ENCODE data around the gene ETS2. TPM values are rescaled to one million over a fixed set of nuclear protein-coding genes. Genes with fewer than 3 reads are reported as not detected.
"Not testable (repeated sequence)": the region's sequence is repeated elsewhere in the genome, so short reads cannot be mapped to it uniquely, and the experiment has no call there.

Gene ETS2
- total RNA-seq, 4 donors from 2014 or later, result 154 to 644 (median 289) TPM

GRCh38 chr21:38842079-38842478, 36.4 kb downstream of the ETS2 start:
- intact Hi-C loops (cut with DNase I; ENCODE audit: low total_unique reads), result loop anchor here (10.0 kb wide), 1 partner anchor 53 kb away; no protein-coding TSS in a partner anchor
- WGBS, 2 donors, result 69 to 73% methylated on average over 4 of the region's 4 CpGs
- DNase-seq (ENCODE audit: low spot score in 2 of 2), result peak in 1 of 2 donors; percentile 11
- no peak for TF ChIP-seq CTCF (IDR thresholded peaks at IDR 0.05)
- no peak for TF ChIP-seq POLR2A (IDR thresholded peaks at IDR 0.05)
- no peak overlapping the region for H3K4me3 ChIP-seq (ENCODE audit: low read depth, poor library complexity, severe bottlenecking)

GRCh38 chr21:38843379-38843778, 37.6 kb downstream of the ETS2 start:
- WGBS, 2 donors, result 93% methylated on average over 5 of the region's 5 CpGs
- no peak overlapping the region for H3K4me3 ChIP-seq (ENCODE audit: low read depth, poor library complexity, severe bottlenecking)
- intact Hi-C loops (cut with DNase I; ENCODE audit: low total_unique reads), result loop anchor here (10.0 kb wide), 1 partner anchor 51 kb away; no protein-coding TSS in a partner anchor
- TF ChIP-seq CTCF (IDR thresholded peaks at IDR 0.05) (no peak), POLR2A (IDR thresholded peaks at IDR 0.05) (no peak)
- peak; percentile 7 to 62 for DNase-seq (ENCODE audit: low spot score in 2 of 2)

- no peak for DNase-seq (ENCODE audit: low spot score in 2 of 2)
- intact Hi-C loops (cut with DNase I; ENCODE audit: low total_unique reads), result loop anchor here (10.0 kb wide), 1 partner anchor 51 kb away; no protein-coding TSS in a partner anchor
- no peak overlapping the region for H3K4me3 ChIP-seq (ENCODE audit: low read depth, poor library complexity, severe bottlenecking)
- no peak for TF ChIP-seq CTCF (IDR thresholded peaks at IDR 0.05)
- TF ChIP-seq POLR2A (IDR thresholded peaks at IDR 0.05), result no peak
- WGBS, 2 donors, result 85 to 95% methylated on average over 4 of the region's 4 CpGs
Observed at GRCh38 chr21:38843806-38844503, 38.2 kb downstream of the ETS2 start.

GRCh38 chr21:38845374-38845773, 39.6 kb downstream of the ETS2 start:
- intact Hi-C loops (cut with DNase I; ENCODE audit: low total_unique reads), result loop anchor here (10.0 kb wide), 1 partner anchor 49 kb away; no protein-coding TSS in a partner anchor

GRCh38 chr21:38847556-38847955, 41.8 kb downstream of the ETS2 start:
- no peak for TF ChIP-seq CTCF (IDR thresholded peaks at IDR 0.05)
- TF ChIP-seq POLR2A (IDR thresholded peaks at IDR 0.05), result no peak
- H3K4me3 ChIP-seq (ENCODE audit: low read depth, poor library complexity, severe bottlenecking), result no peak overlapping the region
- DNase-seq (ENCODE audit: low spot score in 2 of 2), result no peak
- 41 to 62% methylated on average over 7 of the region's 7 CpGs for WGBS, 2 donors
- intact Hi-C loops (cut with DNase I; ENCODE audit: low total_unique reads), result loop anchor here (10.0 kb wide), 1 partner anchor 47 kb away; no protein-coding TSS in a partner anchor

More at GRCh38 chr21:38845374-38845773, 39.6 kb downstream of the ETS2 start:
- WGBS, 2 donors, result 98% methylated on average over 2 of the region's 2 CpGs
- DNase-seq (ENCODE audit: low spot score in 2 of 2); H3K4me3 ChIP-seq (ENCODE audit: low read depth, poor library complexity, severe bottlenecking): not testable (repeated sequence)

GRCh38 chr21:38848187-38848609, 42.5 kb downstream of the ETS2 start:
- DNase-seq (ENCODE audit: low spot score in 2 of 2), result no peak

More at GRCh38 chr21:38848187-38848609, 42.5 kb downstream of the ETS2 start:
- intact Hi-C loops (cut with DNase I; ENCODE audit: low total_unique reads), result loop anchor here (10.0 kb wide), 1 partner anchor 47 kb away; no protein-coding TSS in a partner anchor
- H3K4me3 ChIP-seq (ENCODE audit: low read depth, poor library complexity, severe bottlenecking), result no peak overlapping the region
- TF ChIP-seq CTCF (IDR thresholded peaks at IDR 0.05) (no peak), POLR2A (IDR thresholded peaks at IDR 0.05) (no peak)
- WGBS, 2 donors, result 69% methylated on average over 7 of the region's 7 CpGs

Measured in lower leg skin (tissue), 4 donors.